ENCODE data around the gene BORCS8.

DNA sequence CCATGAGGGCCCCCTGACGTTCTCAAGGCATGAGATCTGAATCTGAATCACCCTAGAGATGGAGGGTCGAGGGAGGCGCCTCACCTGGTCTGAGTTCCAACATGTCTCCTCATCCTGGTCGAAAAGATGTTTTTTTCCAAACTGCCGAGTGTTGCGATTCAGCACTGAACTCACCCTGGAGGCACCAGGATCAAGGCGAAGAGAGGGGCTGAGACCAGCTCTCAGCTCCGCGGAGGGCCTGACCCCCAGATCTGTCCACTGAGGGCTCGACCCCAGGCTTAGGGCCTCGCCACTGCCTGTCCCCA, 10.7 kb upstream of the BORCS8 start:
- TF ChIP-seq, protein P1, sequence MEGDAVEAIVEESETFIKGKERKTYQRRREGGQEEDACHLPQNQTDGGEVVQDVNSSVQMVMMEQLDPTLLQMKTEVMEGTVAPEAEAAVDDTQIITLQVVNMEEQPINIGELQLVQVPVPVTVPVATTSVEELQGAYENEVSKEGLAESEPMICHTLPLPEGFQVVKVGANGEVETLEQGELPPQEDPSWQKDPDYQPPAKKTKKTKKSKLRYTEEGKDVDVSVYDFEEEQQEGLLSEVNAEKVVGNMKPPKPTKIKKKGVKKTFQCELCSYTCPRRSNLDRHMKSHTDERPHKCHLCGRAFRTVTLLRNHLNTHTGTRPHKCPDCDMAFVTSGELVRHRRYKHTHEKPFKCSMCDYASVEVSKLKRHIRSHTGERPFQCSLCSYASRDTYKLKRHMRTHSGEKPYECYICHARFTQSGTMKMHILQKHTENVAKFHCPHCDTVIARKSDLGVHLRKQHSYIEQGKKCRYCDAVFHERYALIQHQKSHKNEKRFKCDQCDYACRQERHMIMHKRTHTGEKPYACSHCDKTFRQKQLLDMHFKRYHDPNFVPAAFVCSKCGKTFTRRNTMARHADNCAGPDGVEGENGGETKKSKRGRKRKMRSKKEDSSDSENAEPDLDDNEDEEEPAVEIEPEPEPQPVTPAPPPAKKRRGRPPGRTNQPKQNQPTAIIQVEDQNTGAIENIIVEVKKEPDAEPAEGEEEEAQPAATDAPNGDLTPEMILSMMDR (conservative IDR thresholded peaks at IDR 0.05) = no peak
- TF ChIP-seq ZFX (IDR thresholded peaks at IDR 0.05) = no peak

All from C4-2B (cell line).